GM21367 (cell line): ENCODE data around the gene HSPA14.
"Not testable (repeated sequence)": the region's sequence is repeated elsewhere in the genome, so short reads cannot be mapped to it uniquely, and the experiment has no call there.

ENCODE experiments used
- ATAC-seq: cut with Tn5 transposase; IDR thresholded peaks from one replicate; pipeline ENCODE4 v1.9.1; 2021; ENCODE audit not compliant: unreplicated experiment

The HSPA14 gene, protein sequence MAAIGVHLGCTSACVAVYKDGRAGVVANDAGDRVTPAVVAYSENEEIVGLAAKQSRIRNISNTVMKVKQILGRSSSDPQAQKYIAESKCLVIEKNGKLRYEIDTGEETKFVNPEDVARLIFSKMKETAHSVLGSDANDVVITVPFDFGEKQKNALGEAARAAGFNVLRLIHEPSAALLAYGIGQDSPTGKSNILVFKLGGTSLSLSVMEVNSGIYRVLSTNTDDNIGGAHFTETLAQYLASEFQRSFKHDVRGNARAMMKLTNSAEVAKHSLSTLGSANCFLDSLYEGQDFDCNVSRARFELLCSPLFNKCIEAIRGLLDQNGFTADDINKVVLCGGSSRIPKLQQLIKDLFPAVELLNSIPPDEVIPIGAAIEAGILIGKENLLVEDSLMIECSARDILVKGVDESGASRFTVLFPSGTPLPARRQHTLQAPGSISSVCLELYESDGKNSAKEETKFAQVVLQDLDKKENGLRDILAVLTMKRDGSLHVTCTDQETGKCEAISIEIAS

GRCh38 chr10:14837757-14838581, at the start of gene HSPA14, which contains the start of the genes CDNF and MSANTD7:
Gene HSPA14 (plus strand): TSS chr10:14838306. CDS start chr10:14838403, 97 bp downstream.
Gene CDNF (minus strand): TSS chr10:14838037. CDS start chr10:14837946, 91 bp downstream.
Gene MSANTD7 (plus strand): TSS chr10:14838306. CDS start chr10:14842285, 3,979 bp downstream.
- ATAC-seq, result peak; percentile 91

DNA sequence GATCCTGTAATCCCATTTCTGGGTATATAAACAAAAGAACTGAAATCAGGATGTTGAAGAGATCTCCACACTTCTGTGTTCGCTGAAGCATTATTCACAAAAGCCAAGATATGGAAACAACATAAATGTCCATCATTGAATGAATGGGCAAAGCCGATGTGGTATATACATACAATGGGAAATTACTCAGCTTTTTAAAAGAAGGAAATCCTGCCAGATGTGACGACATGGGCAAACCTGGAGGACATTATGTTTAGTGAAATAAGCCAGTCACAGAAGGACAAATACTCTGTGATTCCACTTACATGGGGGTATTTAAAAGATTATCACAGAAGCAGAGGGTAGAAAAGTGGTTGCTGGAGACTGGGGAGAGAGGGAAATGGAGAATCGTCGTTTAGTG, 39.5 kb upstream of the HSPA14 start:
- ATAC-seq, result no peak

GRCh38 chr10:14800397-14800796, 37.7 kb upstream of the HSPA14 start:
- ATAC-seq, result no peak

DNA sequence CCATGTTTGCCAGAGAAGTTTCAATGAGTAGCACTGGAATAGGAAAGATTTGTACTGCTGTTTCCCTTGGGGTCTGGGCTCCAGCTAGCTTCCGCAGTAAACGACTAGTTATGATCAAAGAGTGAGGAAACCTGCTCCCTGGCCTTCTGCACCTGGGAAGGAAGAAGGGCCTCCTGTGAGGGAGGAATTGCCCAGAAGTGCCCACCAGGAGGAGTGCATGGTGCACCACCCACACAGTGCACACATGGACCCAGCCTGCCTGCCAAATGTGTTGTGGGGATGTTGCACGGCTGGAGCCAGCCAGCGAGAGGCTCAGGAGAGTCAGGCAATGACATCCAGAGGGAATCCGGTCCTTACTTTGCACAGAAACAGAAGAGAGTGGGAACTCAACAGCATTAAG, 36.4 kb upstream of the HSPA14 start:
- ATAC-seq, result no peak

- ATAC-seq, result no peak
Observed at GRCh38 chr10:14803827-14804226, 34.3 kb upstream of the HSPA14 start.

GRCh38 chr10:14806318-14806717, 31.8 kb upstream of the HSPA14 start:
- ATAC-seq, result no peak

DNA sequence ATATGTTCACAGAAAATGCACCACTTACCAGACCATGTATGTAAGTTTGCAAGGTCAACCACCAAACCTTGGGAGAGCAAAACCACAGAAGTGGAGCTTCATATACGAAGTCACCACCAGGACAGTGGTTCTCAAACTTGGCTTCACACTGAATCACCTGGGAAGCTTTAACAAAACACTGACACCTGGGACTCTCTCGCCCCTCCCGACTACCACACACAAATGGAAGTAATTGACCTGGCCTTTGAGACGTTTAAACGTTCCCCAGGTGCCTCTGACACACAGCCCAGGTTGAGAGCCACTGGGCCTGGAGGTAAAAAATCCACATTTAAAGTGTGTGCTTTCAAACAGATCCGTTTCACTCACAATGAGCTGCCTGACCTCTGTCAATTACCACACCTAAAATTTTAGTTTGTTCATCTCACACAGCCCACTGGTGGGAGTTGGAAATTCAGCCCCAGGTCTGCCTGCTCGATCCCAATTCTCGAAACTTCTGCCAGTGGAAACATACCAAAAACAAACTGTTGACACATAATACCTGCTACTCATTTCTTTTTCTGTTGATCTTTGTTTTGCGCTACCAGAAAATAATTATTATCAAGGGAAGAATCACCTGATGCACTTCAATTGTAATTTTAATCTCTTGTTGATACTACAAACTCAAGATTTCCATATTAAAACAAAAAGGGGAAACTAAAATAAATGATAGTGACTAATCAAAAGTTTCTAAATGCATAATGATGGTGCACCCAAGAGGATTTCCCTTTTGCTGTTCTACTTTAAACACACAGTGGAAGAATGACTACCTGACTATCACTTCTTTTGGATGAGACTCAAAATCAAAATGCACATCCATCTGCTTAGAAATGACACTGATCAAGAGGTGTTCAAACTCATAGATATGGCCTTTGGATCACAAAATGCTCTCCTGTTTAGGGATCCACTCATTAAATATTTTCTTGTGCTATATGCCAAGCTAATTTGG, 26.8 kb upstream of the HSPA14 start:
- no peak for ATAC-seq

DNA sequence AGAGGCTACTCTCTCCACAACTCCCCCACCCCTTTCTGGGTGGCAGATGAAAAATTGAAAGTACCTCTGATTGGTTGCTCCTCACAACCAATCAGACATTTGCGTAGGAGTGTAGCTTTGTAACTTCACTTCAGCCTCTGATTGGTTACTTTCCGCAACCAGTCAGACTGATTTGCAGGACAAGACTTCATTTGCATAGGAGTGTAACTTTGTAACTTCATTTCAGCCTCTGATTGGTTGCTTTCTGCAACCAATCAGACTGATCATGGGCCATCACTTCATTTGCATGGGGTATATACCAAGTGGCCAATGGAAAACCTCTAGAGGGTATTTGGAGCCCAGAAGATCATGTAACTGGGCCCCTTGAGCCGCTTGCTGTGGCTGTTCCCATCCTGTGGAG, 25.8 kb upstream of the HSPA14 start:
- no peak for ATAC-seq

DNA sequence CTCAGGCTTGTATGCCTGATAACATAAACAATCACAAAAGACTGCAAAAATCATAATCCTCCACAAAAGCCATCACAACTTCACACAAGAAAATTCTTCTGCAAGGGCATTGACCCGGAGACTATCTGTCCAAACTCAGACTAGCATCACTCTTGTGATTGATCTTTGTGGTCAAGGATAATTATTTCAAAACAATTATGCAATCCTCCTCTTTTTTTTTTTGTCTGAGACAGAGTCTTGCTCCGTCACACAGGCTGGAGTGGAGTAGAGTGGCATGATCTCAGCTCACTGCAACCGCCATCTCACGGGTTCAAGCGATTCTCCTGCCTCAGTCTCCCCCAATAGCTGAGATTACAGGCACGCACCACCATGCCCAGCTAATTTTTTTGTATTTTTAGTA, 22.4 kb upstream of the HSPA14 start:
- ATAC-seq, result no peak

GRCh38 chr10:14816717-14817116, 21.4 kb upstream of the HSPA14 start:
- not testable (repeated sequence) for ATAC-seq

DNA sequence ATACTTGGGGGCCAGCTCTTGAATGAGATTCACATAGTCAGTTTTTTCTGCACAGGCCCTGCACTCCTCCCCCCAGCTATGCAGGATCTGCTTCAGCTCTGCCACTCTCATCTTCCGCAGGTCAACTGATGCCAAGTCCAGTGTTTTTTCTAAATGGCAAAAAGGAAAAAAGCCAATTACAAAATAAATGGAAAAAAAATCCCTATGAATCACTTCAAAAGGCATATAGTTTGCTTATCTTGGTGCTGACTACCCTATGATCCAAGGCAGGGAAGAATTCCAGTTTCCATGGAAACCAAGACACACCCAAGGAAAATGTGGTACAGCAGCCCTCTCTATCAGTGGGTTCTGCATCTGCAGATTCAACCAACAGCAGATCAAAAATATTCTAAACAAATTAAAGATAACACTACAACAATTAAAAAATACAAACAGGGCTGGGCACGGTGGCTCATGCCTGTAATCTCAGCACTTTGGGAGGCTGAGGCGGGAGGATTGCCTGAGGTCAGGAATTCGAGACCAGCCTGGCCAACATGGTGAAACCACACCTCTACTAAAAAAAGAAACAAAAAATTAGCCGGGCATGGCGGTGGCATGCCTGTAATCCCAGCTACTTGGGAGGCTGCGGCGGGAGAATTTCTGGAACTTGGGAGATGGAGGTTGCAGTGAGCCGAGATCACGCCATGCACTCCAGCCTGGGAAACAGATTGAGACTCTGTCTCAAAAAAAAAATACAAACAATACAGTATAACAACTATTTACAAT, 17.9 kb upstream of the HSPA14 start:
- ATAC-seq, result no peak

- ATAC-seq, result no peak
Observed at GRCh38 chr10:14820775-14821154, 17.3 kb upstream of the HSPA14 start.

DNA sequence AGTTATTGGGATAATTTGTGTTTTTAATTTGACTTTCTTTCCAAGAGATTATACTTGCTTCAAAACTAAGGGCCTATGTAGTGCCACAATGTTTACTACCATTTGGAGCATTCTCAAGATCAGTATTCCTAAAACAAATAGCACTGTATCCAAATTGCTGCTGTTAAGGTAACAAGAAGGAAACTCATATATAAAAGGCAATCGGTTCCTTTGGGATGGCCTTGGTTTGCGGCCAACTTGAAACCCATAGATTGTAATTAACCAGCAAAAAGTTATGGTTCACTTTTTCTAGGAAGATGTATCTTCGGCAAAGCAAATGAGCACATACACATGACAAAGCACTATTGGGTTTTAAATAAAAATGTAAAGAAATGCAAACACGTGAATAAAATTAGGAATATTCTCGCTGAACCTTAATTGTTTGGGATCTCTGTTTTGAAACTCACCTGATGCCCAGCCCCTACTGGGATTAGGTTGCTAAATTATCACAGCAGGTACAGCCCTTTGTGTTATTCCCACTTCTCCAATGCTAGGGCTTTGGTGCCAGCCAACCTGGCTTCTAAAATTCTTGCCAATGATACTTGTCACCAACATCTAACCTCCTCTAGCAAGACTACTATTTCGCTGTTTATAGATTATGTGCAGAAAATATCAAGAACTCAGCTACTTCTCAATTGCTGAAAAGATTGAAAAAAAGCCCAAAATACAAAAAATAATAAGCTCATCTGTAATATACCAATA, 16.3 kb upstream of the HSPA14 start:
- ATAC-seq, result no peak

GRCh38 chr10:14822879-14823755, 15.0 kb upstream of the HSPA14 start:
- ATAC-seq, result no peak

- ATAC-seq, result no peak
Observed at GRCh38 chr10:14823966-14824365, 14.1 kb upstream of the HSPA14 start.

DNA sequence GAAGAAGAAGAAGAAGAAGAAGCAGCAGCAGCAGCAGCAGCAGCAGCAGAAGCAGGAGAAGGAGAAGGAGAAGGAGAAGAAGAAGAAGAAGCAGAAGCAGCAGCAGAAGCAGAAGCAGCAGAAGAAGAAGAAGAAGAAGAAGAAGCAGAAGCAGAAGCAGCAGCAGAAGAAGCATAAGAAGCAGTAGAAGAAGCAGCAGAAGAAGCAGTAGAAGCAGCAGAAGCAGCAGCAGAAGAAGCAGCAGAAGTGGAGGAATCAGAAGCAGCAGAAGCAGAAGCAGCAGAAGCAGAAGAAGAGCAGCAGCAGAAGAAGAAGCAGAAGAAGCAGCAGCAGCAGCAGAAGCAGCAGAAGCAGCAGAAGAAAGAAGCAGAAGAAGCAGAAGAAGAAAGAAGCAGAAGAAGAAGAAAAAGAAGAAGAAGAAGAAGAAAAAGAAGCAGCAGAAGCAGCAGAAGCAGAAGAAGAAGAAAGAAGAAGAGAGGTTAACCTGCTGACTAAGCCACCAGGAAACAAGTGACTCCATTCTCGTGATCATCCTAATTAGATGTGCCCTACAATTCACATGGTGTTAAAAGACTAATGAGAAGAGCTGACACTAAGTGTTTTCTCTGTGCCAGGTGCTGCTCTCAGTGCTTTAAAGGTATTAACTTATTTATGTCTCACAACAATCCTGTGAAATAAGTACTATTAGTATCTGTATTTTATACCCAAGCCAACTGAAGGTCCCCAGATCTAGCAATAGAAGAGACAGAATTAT, 11.9 kb upstream of the HSPA14 start:
- no peak for ATAC-seq

DNA sequence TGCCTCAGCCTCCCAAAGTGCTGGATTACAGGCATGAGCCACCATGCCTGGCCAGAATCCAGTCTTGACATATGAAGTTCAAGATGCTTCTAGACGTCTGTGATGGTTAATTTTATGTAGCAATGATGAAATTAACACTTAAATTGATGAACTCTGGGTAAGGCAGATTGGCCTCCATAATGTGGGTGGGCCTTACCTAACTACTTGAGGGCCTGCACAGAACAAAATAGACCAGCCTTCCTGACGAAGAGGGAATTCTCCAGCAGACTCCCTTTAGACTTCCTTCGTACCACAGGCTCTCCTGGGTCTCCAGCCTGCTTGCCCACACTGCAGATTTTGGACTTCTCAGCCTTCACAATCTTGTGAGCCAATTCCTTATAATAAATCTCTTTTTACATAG, 5.0 kb upstream of the HSPA14 start:
- no peak for ATAC-seq
